Panc1 (cell line): Measurements from ENCODE around the gene PNMA5.
"Not testable (repeated sequence)": the region's sequence is repeated elsewhere in the genome, so short reads cannot be mapped to it uniquely, and the experiment has no call there.

Experiments used
- POLR2AphosphoS5 ChIP-seq: IDR thresholded peaks from 2 replicates; pipeline ENCODE4 v1.6.1; 2012; ENCODE audit warnings: mild to moderate bottlenecking, low read depth, low read length, moderate library complexity
- SIN3A ChIP-seq: IDR thresholded peaks from 2 replicates; pipeline ENCODE4 v1.6.1; 2012; ENCODE audit warnings: low read depth, mild to moderate bottlenecking, low read length, moderate library complexity, borderline replicate concordance; ENCODE audit not compliant: insufficient read depth
- TF ChIP-seq, protein P1 (sequence below): fragments of 450-650 bp; IDR thresholded peaks from 2 replicates; pipeline ENCODE4 v1.5.1; 2017; ENCODE audit warnings: mild to moderate bottlenecking

DNA sequence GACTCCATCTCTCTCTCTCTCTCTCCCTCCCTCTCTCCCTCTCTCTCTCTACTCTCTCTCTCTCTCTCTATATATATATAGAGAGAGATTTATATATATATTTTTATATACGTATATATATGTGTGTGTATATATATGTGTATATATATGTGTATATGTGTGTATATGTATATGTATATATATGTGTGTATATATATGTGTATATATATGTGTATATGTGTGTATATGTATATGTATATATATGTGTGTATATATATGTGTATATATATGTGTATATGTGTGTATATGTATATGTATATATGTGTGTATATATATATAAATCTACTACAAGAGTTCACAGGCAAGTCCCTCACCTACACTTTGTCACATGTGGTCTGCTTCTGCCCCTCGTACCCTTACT is 32.6 kb upstream of the PNMA5 start:
- not testable (repeated sequence) for TF ChIP-seq SIN3A, POLR2AphosphoS5
- TF ChIP-seq, protein P1, sequence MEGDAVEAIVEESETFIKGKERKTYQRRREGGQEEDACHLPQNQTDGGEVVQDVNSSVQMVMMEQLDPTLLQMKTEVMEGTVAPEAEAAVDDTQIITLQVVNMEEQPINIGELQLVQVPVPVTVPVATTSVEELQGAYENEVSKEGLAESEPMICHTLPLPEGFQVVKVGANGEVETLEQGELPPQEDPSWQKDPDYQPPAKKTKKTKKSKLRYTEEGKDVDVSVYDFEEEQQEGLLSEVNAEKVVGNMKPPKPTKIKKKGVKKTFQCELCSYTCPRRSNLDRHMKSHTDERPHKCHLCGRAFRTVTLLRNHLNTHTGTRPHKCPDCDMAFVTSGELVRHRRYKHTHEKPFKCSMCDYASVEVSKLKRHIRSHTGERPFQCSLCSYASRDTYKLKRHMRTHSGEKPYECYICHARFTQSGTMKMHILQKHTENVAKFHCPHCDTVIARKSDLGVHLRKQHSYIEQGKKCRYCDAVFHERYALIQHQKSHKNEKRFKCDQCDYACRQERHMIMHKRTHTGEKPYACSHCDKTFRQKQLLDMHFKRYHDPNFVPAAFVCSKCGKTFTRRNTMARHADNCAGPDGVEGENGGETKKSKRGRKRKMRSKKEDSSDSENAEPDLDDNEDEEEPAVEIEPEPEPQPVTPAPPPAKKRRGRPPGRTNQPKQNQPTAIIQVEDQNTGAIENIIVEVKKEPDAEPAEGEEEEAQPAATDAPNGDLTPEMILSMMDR: not testable (repeated sequence)
